CD4-positive, alpha-beta T cell treated with Interleukin-4 for 4 hours (primary cell): ENCODE measurements around the gene RFXANK.
A peak's percentile ranks its signal among the peaks of the same experiment; 100 is the strongest.
"Not testable (repeated sequence)": the region's sequence is repeated elsewhere in the genome, so short reads cannot be mapped to it uniquely, and the experiment has no call there.

Source experiments
- DNase-seq: peaks from one replicate; pipeline ENCODE4 v3.0.0-alpha.2; 2020

The RFXANK gene

DNA sequence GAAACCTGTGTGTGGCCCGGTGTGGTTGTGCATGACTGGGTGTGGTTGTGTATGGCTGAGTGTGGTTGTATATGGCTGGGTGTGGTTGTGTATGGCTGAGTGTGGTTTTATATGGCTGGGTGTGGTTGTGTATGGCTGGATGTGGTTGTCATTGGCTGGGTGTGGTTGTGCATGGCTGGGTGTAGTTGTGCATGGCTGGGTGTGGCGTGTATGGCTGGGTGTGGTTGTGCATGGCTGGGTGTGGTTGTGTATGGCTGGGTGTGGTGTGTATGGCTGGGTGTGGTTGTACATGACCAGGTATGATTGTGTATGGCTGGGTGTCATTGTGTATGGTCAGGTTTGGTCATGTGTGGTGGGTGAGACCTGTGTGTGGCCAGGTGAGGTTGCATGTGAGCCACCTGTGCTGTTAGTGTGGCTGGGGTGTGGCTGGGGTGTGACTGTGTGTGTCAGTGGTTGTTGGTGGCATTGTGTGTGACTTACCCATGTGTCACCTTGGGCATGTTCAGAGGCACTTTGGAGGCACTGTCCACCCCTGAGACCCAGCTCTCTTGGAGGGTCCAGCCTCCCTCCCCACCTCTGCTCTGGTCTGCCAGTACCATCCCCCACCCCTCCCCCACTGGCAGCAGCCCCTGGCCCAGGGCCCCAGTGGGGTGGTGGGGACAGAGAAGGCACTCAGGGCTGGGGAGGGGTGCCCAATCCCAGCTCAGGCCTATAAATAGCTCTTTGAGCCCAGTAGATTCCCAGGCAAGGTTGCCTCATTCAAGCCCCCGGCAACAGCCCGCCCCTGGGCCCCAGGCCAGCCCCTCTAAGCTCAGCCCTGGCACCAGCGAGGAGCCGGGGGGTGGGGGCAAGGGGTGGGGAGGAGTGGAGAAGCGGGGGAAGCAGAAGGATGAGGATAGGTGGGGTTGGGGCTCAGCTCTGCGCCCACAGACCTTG is 15.8 kb downstream of the RFXANK start:
- no peak for DNase-seq

DNA sequence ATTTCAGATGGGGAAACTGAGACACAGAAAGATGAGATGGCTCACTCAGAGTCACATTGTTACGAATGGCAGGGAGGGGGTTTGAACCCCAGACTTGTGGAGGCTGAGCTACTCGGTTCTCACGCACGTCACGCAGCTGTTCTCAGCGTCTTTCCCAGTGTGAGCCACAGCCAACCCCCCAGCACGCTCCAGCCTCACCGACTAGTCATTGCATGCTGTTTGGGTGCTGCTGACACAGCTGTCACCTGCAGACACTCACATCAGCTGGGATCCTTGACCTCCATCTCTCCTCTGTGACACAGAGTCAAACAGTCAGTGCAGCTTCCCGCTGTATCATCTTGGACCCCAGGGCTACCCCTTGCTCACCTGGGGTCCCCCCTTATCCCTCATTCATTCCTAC is 17.3 kb downstream of the RFXANK start:
- no peak for DNase-seq

DNA sequence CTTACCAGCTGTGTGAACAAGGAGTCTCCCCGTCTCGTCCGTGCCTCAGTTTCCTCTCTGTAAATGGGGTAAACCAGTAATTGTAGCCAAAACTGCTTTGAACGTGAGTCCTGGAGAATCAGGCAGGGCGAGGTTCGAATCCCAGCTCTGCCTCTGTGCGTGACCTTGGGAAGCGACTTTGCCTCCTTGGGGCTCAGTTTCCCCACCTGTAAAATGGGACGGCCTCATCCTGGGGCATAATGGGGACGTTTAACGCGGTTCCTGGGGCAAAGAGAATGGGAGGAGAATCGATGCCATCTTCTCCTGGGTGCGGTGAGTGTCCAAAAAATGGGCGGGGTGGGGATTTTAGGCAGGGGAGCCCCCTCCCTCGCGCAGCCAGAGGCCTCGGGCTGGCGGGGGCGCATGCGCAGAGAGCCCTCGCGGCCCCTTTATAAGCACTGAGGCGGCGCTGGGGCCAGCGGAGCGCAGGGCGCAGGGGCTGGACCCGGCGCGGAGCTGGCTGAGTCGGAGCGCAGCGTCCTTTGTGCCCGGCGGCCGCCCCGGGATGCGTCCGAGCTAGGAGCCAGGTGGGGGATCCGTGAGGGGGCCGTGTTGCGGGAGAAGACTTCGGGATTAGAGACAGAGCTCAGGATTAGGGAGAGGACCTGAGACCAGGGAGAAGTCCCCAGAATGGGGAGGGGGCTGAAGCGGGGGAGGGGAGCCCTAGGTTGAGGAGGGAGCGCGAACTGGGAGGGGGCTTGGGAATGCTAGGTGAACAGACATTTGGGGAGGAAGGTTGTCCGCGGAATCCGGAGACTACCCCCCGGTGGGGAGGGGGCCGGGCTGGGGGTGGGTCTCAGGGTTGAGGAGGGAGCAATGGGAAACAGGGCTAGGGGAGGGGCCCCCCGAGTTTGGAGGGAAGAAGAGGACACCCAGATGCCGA is 19.7 kb downstream of the RFXANK start, which contains the start of gene NCAN:
Gene NCAN (plus strand): TSS at position 460 of the 922 bp plus-strand sequence. CDS start 4,996 bp downstream, outside the sequence.
- no peak for DNase-seq

DNA sequence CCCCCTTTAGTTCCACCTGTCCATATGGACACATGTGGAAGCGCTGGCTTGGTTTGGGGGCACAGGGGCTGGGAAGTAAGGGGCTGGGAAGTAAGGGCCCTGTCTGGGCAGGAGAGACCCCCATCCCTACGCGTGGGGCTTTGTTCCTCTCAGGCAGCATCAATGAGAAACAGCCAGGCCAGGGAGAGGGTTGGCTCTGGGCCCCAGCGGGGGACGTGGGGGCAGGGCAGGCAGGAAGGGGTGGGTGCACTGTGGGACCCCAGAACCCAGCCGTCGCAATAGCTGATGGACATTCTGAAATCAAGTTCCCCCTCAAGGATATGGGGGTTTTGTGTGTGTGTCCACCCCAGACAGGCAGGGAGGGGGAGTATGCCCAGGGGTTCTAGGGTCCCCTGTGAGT is 20.9 kb downstream of the RFXANK start:
- no peak for DNase-seq

DNA sequence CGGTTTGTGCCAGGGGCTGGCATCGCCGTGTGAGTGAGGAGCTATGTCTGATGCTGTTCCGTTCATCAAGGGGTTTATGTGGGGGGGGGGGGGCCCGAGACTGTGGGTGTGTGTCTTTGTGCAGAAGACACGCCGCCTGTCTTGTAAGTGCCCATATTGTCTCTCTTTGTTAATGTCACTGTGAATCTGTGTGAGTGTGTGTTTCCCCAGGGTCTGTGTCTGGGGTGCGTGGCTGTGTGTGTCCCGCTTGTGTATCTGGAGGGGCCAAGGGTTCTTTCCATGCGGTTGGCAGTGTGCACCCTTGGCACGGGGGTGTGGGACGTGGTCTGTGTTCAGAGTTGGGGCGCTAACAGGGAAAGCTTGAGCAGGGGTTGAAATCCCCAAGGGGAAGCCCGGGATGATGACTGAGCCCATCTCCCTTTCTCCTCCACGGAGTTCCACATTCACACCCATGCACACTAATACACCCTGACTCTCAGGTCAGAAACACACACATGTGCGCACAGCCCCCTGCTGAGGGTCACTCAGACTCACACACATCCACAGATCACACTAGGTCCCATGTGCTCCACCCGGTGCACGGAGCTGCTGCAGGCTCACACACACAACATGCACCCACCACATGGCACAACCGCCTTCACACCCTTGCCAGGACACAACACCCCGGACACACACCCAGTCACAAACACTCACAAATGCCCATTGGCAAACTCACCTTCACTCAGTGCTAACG is 21.5 kb downstream of the RFXANK start:
- no peak for DNase-seq

DNA sequence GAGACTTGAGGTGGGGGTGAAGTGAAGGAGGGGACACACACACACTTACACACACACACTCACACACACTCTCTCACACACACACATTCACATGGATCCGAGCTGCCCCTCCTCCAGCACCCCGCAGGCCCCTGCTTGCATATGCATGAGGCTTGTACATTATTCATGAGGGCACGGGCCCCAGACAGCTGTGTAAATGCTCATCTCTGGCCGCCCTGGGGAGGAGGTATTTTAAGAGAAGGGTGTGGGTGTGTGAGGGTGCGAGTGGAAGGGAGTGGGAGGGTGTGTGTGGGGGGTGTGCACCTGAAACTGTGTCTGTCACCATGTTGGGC is 22.1 kb downstream of the RFXANK start:
- no peak for DNase-seq

DNA sequence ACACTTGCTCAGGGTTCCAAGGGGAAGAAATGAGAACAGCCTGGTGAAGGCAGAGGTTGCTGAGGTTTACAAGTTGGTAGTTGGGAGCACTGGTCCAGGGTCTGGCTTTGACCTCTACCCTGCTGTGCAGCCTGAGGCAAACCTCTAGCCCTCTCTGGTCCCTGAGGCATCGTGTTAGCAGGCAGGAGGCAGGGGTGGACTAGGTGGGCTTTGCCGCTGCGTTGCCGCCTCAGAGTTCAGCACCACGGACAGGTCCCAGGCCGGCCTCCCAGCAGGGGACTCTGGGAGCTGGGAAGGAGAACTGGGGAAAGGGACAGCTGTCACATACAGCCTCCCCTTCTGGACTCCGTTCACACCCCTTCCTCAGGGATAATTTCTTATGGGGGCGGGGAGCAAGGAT is 22.8 kb downstream of the RFXANK start:
- DNase-seq, result peak; percentile 11

- no peak for DNase-seq
Measured at GRCh38 chr19:19215792-19216191, 23.7 kb downstream of the RFXANK start.

- DNase-seq, result no peak
Measured at GRCh38 chr19:19217099-19217498, 25.0 kb downstream of the RFXANK start.

DNA sequence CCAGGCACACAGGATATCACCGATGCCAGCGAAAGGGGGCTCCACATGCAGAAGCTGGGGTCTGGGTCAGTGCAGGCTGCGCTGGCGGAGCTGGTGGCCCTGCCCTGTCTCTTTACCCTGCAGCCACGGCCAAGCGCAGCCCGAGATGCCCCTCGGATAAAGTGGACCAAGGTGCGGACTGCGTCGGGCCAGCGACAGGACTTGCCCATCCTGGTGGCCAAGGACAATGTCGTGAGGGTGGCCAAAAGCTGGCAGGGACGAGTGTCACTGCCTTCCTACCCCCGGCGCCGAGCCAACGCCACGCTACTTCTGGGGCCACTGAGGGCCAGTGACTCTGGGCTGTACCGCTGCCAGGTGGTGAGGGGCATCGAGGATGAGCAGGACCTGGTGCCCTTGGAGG is 26.9 kb downstream of the RFXANK start:
- DNase-seq, result no peak

DNA sequence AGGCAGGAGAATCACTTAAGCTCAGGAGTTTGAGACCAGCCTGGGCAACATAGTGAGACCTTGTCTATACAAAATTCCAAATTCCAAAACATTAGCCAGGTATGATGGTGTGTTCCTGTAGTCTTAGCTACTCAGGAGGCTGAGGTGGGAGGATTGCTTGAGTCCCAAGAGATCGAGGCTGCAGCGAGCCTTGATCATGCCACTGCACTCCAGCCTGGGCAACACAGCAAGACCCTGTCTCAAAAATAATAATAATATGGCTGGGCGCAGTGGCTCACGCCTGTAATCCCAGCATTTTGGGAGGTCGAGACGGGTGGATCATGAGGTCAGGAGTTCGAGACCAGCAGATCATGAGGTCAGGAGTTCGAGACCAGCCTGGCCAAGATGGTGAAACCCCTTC is 28.9 kb downstream of the RFXANK start:
- not testable (repeated sequence) for DNase-seq

DNA sequence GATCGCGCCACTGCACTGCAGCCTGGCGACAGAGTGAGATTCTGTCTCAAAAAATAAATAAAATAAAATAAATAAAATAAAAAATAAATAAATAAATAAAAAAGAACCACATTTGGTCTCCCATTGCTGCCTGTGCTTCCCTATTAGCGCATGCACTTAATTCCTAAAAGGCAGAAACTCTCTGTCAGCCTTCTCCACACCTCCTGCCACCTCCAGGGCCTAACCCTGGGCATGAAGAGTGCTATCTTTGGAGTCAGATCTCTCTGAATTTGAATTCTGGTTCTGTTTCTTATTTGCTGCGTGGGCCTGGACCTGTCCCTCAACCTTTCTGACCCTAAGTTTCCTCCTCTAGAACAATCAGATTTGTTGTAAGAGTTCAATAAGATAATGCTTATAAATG is 31.0 kb downstream of the RFXANK start:
- DNase-seq, result no peak

GRCh38 chr19:19223636-19224035 is 31.6 kb downstream of the RFXANK start:
- DNase-seq, result no peak

GRCh38 chr19:19224150-19224851 is 32.2 kb downstream of the RFXANK start:
- no peak for DNase-seq

DNA sequence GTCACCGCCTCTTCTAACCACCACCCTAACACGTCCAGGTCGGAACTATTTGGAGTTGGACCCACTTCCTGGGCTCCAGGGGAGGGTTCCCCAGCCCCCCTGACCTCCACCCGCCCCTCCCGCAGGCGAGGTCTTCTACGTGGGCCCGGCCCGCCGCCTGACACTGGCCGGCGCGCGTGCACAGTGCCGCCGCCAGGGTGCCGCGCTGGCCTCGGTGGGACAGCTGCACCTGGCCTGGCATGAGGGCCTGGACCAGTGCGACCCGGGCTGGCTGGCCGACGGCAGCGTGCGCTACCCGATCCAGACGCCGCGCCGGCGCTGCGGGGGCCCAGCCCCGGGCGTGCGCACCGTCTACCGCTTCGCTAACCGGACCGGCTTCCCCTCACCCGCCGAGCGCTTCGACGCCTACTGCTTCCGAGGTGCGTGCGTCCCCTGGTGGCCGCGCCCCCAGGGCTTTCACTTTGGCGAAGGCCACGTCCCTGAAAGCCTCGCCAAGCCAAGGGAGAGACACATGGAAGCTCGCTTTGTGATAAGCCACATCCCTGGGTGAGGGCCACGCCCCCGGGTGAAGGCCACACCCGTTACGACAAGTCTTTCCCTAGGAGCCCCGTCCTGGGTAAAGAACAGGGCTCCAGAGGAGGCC is 32.9 kb downstream of the RFXANK start:
- peak; percentile 67 for DNase-seq

DNA sequence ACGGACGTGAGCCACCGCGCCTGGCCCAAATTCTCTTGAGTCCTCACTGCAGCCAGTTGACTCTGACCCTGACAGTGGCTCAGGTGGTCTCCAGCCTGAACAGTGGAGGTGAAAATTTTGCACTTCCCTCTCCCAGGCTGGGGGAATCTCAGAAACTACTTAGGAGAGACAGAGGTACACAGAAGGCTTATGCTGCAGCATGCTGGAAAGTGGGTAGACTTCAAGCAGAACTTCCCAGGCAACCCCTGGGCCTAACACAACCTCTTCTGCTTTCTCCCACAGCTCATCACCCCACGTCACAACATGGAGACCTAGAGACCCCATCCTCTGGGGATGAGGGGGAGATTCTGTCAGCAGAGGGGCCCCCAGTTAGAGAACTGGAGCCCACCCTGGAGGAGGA is 34.1 kb downstream of the RFXANK start:
- no peak for DNase-seq

DNA sequence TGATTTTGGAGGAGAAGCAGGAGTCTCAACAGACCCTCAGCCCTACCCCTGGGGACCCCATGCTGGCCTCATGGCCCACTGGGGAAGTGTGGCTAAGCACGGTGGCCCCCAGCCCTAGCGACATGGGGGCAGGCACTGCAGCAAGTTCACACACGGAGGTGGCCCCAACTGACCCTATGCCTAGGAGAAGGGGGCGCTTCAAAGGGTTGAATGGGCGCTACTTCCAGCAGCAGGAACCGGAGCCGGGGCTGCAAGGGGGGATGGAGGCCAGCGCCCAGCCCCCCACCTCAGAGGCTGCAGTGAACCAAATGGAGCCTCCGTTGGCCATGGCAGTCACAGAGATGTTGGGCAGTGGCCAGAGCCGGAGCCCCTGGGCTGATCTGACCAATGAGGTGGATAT is 34.6 kb downstream of the RFXANK start:
- no peak for DNase-seq

DNA sequence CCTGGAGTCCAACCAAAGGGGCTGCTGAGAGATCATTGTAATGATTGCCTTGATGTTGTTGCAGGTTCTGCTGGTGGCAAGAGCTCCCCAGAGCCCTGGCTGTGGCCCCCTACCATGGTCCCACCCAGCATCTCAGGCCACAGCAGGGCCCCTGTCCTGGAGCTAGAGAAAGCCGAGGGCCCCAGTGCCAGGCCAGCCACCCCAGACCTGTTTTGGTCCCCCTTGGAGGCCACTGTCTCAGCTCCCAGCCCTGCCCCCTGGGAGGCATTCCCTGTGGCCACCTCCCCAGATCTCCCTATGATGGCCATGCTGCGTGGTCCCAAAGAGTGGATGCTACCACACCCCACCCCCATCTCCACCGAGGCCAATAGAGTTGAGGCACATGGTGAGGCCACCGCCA is 35.2 kb downstream of the RFXANK start:
- DNase-seq, result no peak

DNA sequence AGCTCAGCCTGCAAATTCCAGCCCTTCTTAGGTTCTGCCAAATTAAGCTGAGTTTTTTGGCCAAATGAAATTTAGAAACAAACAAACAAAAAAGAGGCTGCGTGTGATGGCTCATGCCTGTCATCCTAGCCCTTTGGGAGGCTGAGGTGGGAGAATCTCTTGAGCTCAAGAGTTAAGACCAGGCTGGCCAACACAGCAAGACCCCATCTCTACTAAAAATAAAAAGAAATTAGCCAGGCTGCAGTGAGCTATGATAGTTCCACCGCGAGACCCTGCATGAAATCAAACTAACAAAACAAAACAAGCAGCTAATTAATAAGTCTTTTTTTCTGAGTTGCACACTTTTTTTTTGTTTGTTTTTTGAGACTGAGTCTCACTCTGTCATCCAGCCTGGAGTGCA is 37.6 kb downstream of the RFXANK start:
- no peak for DNase-seq

DNA sequence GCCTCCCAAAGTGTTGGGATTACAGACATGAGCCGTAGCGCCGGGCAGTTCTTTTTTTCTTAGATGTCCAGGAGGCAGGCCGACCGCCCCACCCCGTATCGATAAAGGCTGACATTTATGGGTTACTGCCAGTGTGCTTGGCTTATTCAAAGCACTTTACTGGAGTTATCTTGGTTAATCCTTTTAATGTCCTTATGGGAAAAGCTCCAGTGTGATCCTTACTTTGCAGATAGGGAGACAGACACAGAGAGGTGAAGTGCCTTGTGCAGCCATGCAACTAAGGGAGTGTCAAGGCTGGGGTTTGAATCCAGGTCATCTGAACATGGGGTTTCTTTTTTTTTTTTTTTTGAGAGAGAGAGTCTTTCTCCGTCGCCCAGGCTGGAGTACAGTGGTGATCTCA is 38.9 kb downstream of the RFXANK start:
- DNase-seq, result no peak

- DNase-seq, result no peak
Measured at GRCh38 chr19:19232261-19232721, 40.2 kb downstream of the RFXANK start.
